ENCODE data around the gene EPB41L4B. TPM values are rescaled to one million over a fixed set of nuclear protein-coding genes. Genes with fewer than 3 reads are reported as not detected.
A peak's percentile ranks its signal among the peaks of the same experiment; 100 is the strongest.

EPB41L4B gene
- total and polyA plus RNA-seq, 2 of the 13 experiments (the other 11 are each of a cell fraction or from before 2014, with no cell fraction given), result 17.6 to 22.1 TPM

- TF ChIP-seq KDM2A (CRISPR knock-in tag; IDR thresholded peaks at IDR 0.05; ENCODE audit: borderline replicate concordance, low read depth) (peak; percentile 98), ZNF564 (CRISPR knock-in tag; IDR thresholded peaks at IDR 0.05) (peak; percentile 61; the same call in 1 of the 2 replicates), ZNF484 (CRISPR knock-in tag; IDR thresholded peaks at IDR 0.05; ENCODE audit: borderline replicate concordance, low read depth) (no peak), ZBTB14 (CRISPR knock-in tag; IDR thresholded peaks at IDR 0.05) (peak; percentile 74), ZNF879 (CRISPR knock-in tag; IDR thresholded peaks at IDR 0.05) (peak; percentile 94; the same call in 1 of the 2 replicates), ZNF720 (CRISPR knock-in tag; IDR thresholded peaks at IDR 0.05) (no peak), LBX2 (CRISPR knock-in tag; IDR thresholded peaks at IDR 0.05; ENCODE audit: borderline replicate concordance) (peak; percentile 84; the same call in 1 of the 2 replicates), ATF2 (CRISPR knock-in tag; IDR thresholded peaks at IDR 0.05) (peak; percentile 81), MZF1 (CRISPR knock-in tag; IDR thresholded peaks at IDR 0.05; ENCODE audit: borderline replicate concordance) (no peak), ZNF652 (CRISPR knock-in tag; IDR thresholded peaks at IDR 0.05; ENCODE audit: borderline replicate concordance, low read depth) (peak; percentile 42; the same call in 1 of the 2 replicates), ZHX2 (IDR thresholded peaks at IDR 0.05; ENCODE audit: low read depth) (peak; percentile 57; the same call in 1 of the 2 replicates), ZHX2 (CRISPR knock-in tag; IDR thresholded peaks at IDR 0.05; ENCODE audit: borderline replicate concordance) (no peak), ATF3 (CRISPR knock-in tag; IDR thresholded peaks at IDR 0.05) (peak; percentile 66; the same call in 1 of the 2 replicates), TOE1 (CRISPR knock-in tag; IDR thresholded peaks at IDR 0.05) (0 out of 2 replicates have a peak, but pooled peaks have one; percentile 72), ZNF24 (IDR thresholded peaks at IDR 0.05) (no peak), TRIM22 (IDR thresholded peaks at IDR 0.05) (no peak), ZKSCAN5 (CRISPR knock-in tag; IDR thresholded peaks at IDR 0.05) (no peak), SMAD3 (CRISPR knock-in tag; IDR thresholded peaks at IDR 0.05) (peak; percentile 89), SMC3 (IDR thresholded peaks at IDR 0.05; ENCODE audit: low read length) (peak; percentile 50; the same call in 1 of the 2 replicates)
These were observed at the start of gene EPB41L4B (continued) for GRCh38 chr9:109320742-109321448.

Measured in HepG2 (cell line).